A549 (cell line): ENCODE data around the gene KLHL13.

Experiments
- CHD2 ChIP-seq: fragments of 150-350 bp; IDR thresholded peaks from 2 replicates; pipeline ENCODE4 v1.6.1; 2014; ENCODE audit warnings: low read length; ENCODE audit not compliant: partially characterized antibody
- CTCF ChIP-seq: fragments of >200 bp; sonication (Bioruptor Twin); formaldehyde crosslinking; IDR thresholded peaks from 3 replicates; pipeline ENCODE4 v1.5.1; 2016
- JUN ChIP-seq, 2 experiments: fragments of >200 bp; sonication (Bioruptor Twin); formaldehyde crosslinking; IDR thresholded peaks; 2 replicates in 1 of 2; 3 replicates in 1 of 2; pipeline ENCODE4 v1.6.1; 2016 to 2017
- MAX ChIP-seq: IDR thresholded peaks from 2 replicates; pipeline ENCODE4 v1.6.1; 2012
- MYC ChIP-seq: IDR thresholded peaks from 2 replicates; pipeline ENCODE4 v1.6.1; 2012; ENCODE audit warnings: mild to moderate bottlenecking, inconsistent platforms, low read length, improper control_type of control experiment, borderline replicate concordance
- POLR2A ChIP-seq: IDR thresholded peaks from 2 replicates; pipeline ENCODE4 v1.6.1; 2012; ENCODE audit warnings: mild to moderate bottlenecking, low read length

- TF ChIP-seq CHD2 (no peak), CTCF (no peak), MAX (no peak), MYC (no peak), POLR2A (no peak), JUN (IDR thresholded peaks at IDR 0.05) (no peak)
These were observed 28.5 kb downstream of the KLHL13 start for GRCh38 chrX:118088084-118088483.
